Coronary artery (tissue), 2 donors: ENCODE measurements around the gene SEMA3A.

Experiments
- DNase-seq: peaks from one replicate; pipeline ENCODE4 v3.0.0-alpha.2; 2017; ENCODE audit warnings: low spot score
- H3K27ac ChIP-seq, 2 donors: fragments of 200-600 bp; sonication (generic); one replicate each; pipeline ENCODE4 v1.5.1; 2016 to 2019
- H3K4me3 ChIP-seq: fragments of 200-600 bp; sonication (generic); 2 replicates; pipeline ENCODE4 v1.5.1; 2016; ENCODE audit warnings: mild to moderate bottlenecking, moderate library complexity
- CTCF ChIP-seq: fragments of 200-600 bp; sonication (generic); IDR thresholded peaks from one replicate; pipeline ENCODE4 v1.5.1; 2019; ENCODE audit warnings: antibody characterized with exemption

SEMA3A gene

GRCh38 chr7:84199216-84199615 is 4.6 kb upstream of the SEMA3A start:
- TF ChIP-seq CTCF, result no peak
- Histone ChIP-seq H3K27ac (no peak overlapping the region), H3K4me3 (no peak overlapping the region)
- no peak for DNase-seq

- no peak for DNase-seq
- no peak for TF ChIP-seq CTCF
- Histone ChIP-seq H3K4me3 (no peak overlapping the region), H3K27ac (no peak overlapping the region)
Measured at GRCh38 chr7:84196084-84196503, 1.5 kb upstream of the SEMA3A start.

GRCh38 chr7:84195295-84196060 is 889 bp upstream of the SEMA3A start:
- DNase-seq, result no peak
- no peak for TF ChIP-seq CTCF
- Histone ChIP-seq H3K4me3 (peak overlapping the region; percentile 68), H3K27ac (peak overlapping the region in 1 of 2 donors; percentile 9)

- Histone ChIP-seq H3K27ac (no peak overlapping the region), H3K4me3 (no peak overlapping the region)
- TF ChIP-seq CTCF, result no peak
- no peak for DNase-seq
Measured at GRCh38 chr7:84193747-84194146, 842 bp downstream of the SEMA3A start.

- no peak for DNase-seq
- no peak for TF ChIP-seq CTCF
- H3K4me3 ChIP-seq, result no peak overlapping the region
- H3K27ac ChIP-seq, result no peak overlapping the region
Measured at GRCh38 chr7:84191842-84192241, 2.7 kb downstream of the SEMA3A start.

GRCh38 chr7:84191261-84191660 is 3.3 kb downstream of the SEMA3A start:
- no peak overlapping the region for H3K4me3 ChIP-seq
- TF ChIP-seq CTCF, result no peak
- no peak for DNase-seq
- no peak overlapping the region for H3K27ac ChIP-seq

- no peak for TF ChIP-seq CTCF
- DNase-seq, result no peak
- no peak overlapping the region for H3K27ac ChIP-seq
- H3K4me3 ChIP-seq, result no peak overlapping the region
Measured at GRCh38 chr7:84190016-84190705, 4.4 kb downstream of the SEMA3A start.
